HG03378 (cell line): Measurements from ENCODE around the gene NOBOX.
"Not testable (repeated sequence)": the region's sequence is repeated elsewhere in the genome, so short reads cannot be mapped to it uniquely, and the experiment has no call there.

Experiments used
- ATAC-seq: cut with Tn5 transposase; IDR thresholded peaks from one replicate; pipeline ENCODE4 v1.9.1; 2021; ENCODE audit warnings: mild to moderate bottlenecking, moderate library complexity; ENCODE audit not compliant: unreplicated experiment

Gene NOBOX

GRCh38 chr7:144397086-144397485 lies 6.4 kb downstream of the NOBOX start:
- ATAC-seq: no peak

- ATAC-seq: peak; percentile 81
Measured at GRCh38 chr7:144391823-144392255, 11.7 kb downstream of the NOBOX start.

GRCh38 chr7:144391014-144391413 lies 12.5 kb downstream of the NOBOX start:
- ATAC-seq: no peak

GRCh38 chr7:144390481-144390880 lies 13.0 kb downstream of the NOBOX start:
- no peak for ATAC-seq

GRCh38 chr7:144388950-144389349 lies 14.5 kb downstream of the NOBOX start:
- ATAC-seq: no peak

- ATAC-seq: no peak
Measured at GRCh38 chr7:144386741-144387140, 16.8 kb downstream of the NOBOX start.

- no peak for ATAC-seq
Measured at GRCh38 chr7:144384555-144385245, 18.8 kb downstream of the NOBOX start.

- ATAC-seq: peak; percentile 69
Measured at GRCh38 chr7:144384071-144384470, 19.4 kb downstream of the NOBOX start.

DNA sequence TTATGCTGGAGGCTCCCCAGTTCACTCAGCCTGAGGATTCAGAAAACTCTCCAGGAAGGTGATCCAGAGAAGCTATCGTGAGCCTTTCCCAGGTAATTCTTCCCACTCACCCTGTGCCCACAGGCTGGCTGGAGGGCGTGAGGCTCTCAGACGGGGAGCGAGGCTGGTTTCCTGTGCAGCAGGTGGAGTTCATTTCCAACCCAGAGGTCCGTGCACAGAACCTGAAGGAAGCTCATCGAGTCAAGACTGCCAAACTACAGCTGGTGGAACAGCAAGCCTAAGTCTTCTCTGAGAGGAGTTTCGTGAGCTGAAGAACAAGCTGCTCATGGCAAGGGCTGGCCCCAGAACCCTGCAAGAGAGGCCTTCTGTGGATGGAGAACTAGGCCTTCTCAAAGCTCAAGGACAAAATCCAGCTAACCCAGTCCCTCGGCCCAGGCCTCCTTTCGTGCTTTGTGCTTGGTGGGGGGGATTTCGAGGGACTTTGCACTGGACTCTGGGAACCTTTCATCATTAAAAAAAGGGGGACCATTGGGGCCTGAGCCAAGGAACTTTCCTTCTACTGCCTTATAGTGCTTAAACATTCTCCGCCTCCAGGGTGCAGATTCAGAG lies 23.6 kb downstream of the NOBOX start:
- no peak for ATAC-seq

DNA sequence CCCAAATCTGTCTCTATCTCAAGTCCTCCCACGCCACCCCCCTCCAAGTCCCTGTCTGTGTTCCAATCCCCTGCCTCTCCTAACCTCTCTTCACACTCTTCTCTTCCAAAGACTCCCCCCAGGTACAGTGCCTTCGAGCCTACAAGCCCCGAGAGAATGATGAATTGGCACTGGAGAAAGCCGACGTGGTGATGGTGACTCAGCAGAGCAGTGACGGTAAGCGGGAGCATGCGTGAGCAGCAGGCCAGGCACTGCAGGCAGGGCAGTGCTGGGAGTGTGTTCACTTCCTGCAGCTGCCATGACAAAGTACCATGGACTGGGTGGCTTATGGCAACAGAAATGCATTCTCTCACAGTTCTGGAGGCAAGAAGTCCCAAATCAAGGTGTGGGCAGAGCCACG lies 24.8 kb downstream of the NOBOX start:
- no peak for ATAC-seq

- not testable (repeated sequence) for ATAC-seq
Measured at GRCh38 chr7:144369221-144369620, 34.3 kb downstream of the NOBOX start.

GRCh38 chr7:144367250-144367649 lies 36.2 kb downstream of the NOBOX start:
- ATAC-seq: not testable (repeated sequence)

DNA sequence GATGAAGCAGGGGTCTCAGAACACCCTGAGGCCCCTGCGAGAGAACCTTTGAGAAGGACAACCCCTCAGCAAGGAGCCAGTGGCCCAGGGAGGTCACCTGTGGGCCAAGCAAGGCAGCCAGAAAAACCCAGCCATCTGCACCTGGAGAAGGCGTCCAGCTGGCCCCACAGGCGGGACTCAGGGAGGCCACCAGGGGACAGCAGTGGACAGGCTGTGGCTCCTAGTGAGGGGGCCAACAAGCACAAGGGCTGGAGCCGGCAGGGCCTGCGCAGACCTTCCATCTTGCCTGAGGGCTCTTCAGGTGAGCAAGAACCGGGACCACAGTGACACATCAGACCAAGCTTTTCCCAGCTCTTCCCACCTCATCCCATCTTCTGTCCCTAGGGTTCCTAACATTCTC lies 38.0 kb downstream of the NOBOX start:
- not testable (repeated sequence) for ATAC-seq

DNA sequence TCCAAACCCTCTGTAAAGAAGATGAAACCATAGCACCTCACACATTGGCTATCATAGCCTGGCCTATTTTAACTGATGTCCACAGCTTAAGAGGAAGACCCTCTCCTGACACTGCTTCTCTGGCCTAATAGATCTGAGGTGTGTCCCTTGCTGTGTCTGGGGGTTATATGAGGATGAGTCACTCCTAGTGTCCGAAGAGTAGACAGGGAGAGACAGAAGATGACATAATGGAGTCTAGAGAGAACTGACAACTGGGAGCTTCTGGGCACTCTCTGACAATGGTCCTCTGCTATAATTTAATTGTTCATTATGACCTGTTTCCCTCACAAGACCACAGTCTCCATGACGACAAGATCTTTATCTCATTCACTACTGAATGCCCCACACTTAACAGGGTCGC lies 41.4 kb downstream of the NOBOX start:
- not testable (repeated sequence) for ATAC-seq

- ATAC-seq: not testable (repeated sequence)
Measured at GRCh38 chr7:144356860-144357259, 46.6 kb downstream of the NOBOX start.

DNA sequence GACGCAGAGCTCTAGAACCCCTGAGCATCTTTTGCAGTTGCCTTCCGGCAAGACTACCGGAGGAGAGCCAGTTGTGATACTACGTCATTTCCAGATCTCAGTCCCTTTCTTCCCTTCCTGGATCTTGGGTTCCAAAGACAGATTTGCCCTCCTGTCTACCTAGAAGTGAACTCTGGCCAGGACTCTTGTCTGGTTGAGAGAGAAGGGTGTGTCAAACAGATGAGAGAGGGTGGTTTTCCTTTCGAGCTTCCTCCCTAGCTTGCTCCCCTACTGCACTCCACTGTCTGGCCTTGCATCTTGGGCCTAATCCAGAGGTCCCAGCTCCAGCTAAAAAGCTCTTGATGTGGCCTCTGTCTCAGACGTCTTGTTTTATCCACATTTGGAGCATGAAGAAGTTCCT lies 47.3 kb downstream of the NOBOX start:
- ATAC-seq: not testable (repeated sequence)

DNA sequence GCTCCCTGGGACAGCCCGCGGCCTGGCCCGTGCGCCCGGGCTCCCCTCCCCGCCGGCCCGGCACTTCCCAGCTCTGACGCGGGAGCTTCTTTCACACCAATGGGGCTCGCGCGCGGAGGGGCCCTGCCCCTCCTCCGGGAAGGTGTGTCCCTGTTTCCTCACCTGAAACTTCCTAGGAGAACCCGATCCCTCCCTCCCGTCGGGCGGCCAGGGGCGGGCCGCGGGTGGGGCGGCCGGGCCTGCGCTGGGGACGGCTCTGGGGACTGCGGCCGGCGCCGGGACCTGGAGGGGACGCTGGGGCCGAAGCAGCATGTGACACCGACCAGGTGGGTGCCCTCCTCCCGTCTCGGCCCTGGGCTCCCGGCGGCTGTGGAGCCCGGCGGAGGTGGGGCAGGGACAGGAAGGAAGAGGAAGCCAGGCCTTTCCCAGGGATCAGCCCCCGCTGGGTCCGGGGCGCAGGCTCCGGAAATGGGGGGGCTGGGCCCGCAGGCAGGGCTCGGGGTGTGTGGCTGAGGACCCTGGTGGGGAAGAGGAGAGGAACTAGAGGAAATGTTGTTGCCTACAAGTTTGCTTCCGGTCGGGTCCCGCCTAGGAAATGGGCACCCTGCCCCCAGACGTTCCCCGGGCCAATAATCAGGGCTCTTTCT lies 48.2 kb downstream of the NOBOX start, which contains the start of gene ARHGEF5:
ARHGEF5 (plus strand) TSS at position 227 of the 647 bp plus-strand sequence. CDS start 7,268 bp downstream, outside the sequence.
- ATAC-seq: peak; percentile 65

GRCh38 chr7:144351667-144352066 lies 51.8 kb downstream of the NOBOX start:
- ATAC-seq: not testable (repeated sequence)

GRCh38 chr7:144348625-144349024 lies 54.9 kb downstream of the NOBOX start:
- ATAC-seq: peak; percentile 30
